Adrenal gland (tissue), 5 donors: ENCODE measurements around the gene VSX2.

ENCODE experiments used
- POLR2A ChIP-seq, 2 donors: fragments of 450-650 bp; IDR thresholded peaks; one replicate each; pipeline ENCODE4 v1.6.1; 2017; ENCODE audit warnings: antibody characterized with exemption in 2 of 2, mild to moderate bottlenecking in 2 of 2, moderate library complexity in 1 of 2
- TF ChIP-seq, protein P1 (sequence below), 6 experiments: fragments of 450-650 bp in 4 of 6; fragments of 200-600 bp in 2 of 6; sonication (generic) in 1 of 6; IDR thresholded peaks; 1 replicate in 5 of 6; 2 replicates in 1 of 6; pipeline versions ENCODE4 v1.5.1 to v1.8.0; 2016 to 2021; ENCODE audit warnings: antibody characterized with exemption in 6 of 6, mild to moderate bottlenecking in 2 of 6, moderate library complexity in 1 of 6
- donor health status: DM: no; HTN: no; CAD: no.

DNA sequence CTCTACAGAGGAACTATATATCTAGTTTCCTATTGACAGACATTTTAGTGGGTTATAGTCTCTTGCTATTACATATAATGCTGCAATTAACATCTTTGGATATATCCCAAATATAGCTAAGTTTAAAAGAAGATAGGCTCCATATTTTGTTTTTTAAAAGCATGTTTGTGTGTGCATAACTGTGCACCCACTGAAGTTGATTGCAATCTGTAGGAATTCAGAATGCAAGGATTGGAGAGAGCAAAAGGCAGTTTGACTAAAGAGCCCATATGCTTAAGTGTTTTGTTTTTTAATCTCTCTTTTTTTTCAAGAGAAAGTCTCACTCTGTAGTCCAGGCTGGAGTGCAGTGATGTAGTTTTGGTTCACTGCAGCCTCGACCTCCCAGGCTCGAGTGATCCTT is 72.9 kb downstream of the VSX2 start:
- TF ChIP-seq, protein P1, sequence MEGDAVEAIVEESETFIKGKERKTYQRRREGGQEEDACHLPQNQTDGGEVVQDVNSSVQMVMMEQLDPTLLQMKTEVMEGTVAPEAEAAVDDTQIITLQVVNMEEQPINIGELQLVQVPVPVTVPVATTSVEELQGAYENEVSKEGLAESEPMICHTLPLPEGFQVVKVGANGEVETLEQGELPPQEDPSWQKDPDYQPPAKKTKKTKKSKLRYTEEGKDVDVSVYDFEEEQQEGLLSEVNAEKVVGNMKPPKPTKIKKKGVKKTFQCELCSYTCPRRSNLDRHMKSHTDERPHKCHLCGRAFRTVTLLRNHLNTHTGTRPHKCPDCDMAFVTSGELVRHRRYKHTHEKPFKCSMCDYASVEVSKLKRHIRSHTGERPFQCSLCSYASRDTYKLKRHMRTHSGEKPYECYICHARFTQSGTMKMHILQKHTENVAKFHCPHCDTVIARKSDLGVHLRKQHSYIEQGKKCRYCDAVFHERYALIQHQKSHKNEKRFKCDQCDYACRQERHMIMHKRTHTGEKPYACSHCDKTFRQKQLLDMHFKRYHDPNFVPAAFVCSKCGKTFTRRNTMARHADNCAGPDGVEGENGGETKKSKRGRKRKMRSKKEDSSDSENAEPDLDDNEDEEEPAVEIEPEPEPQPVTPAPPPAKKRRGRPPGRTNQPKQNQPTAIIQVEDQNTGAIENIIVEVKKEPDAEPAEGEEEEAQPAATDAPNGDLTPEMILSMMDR (IDR thresholded peaks at IDR 0.05): no peak
- TF ChIP-seq POLR2A (IDR thresholded peaks at IDR 0.05): no peak
